ENCODE measurements around the gene PKD1. TPM values are rescaled to one million over a fixed set of nuclear protein-coding genes. Genes with fewer than 3 reads are reported as not detected.
A peak's percentile ranks its signal among the peaks of the same experiment; 100 is the strongest.

The PKD1 gene
- total RNA-seq, 1 experiment from 2014 or later, result 72.8 TPM

DNA sequence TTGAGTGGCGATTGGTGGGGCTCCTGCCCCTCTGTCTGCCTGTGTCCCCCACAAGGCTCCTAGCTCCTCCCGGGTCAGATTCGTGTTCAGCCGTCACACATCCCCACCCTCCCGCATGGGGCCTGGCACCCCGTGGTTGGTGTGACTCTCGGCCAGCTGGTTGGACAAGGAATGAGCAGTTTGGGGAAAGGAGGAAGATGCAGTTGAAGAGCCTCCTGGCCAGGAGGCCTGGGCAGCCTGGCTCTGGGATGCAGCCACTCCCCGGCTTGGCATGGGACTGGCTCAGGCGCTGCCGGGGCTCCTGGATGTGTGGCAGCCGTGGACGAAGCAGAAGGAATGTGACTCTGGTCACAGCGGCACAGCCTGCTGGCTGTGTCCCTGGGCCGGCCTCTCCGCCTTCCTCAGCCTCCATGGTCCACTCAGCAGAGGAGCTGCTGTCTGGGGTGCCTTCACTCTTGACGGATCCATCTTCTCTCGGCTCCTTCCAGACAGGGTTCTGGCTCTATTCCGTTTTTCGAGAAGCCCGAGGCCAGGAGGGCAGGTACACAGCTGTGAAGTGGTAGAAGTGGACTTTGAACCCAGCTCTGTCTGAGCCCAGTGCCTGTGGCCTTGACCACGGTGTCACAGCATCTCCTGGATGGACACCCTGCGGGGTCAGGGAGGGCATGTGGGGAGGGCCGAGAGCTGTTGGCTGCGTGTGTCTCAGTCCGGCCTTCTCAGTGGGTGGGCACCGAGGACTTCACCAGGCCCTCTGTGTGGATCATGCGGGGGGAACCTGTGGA, 22.0 kb upstream of the PKD1 start:
- Histone ChIP-seq H3K27ac (ENCODE audit: low read length) (peak overlapping the region; percentile 23; the same call in 1 of the 2 replicates), H4K20me1 (ENCODE audit: insufficient read depth, low read depth, low read length) (peaks cover 72% of the 10 kb centered on the region), H3K9ac (ENCODE audit: low read length) (peak overlapping the region; percentile 81), H3K79me2 (ENCODE audit: low read length) (peaks cover 82% of the 10 kb centered on the region), H3K4me2 (ENCODE audit: low read depth, low read length, poor library complexity, severe bottlenecking) (peak overlapping the region; percentile 83), H3K9me2 (replicated peaks; ENCODE audit: insufficient read depth, low read length) (no peaks in the 10 kb centered on the region), H3K27me3 (ENCODE audit: low read length) (no peaks in the 10 kb centered on the region), H3K4me3 (ENCODE audit: low read length) (peak overlapping the region; percentile 87), H2AFZ (ENCODE audit: low read length) (no peak overlapping the region), H3K4me1 (ENCODE audit: low read length) (peaks cover 70% of the 10 kb centered on the region), H3K9me3 (ENCODE audit: low read length) (no peaks in the 10 kb centered on the region), H3K36me3 (ENCODE audit: insufficient read depth, low read length) (peaks cover 24% of the 10 kb centered on the region)
- no peak for DNase-seq

DNA sequence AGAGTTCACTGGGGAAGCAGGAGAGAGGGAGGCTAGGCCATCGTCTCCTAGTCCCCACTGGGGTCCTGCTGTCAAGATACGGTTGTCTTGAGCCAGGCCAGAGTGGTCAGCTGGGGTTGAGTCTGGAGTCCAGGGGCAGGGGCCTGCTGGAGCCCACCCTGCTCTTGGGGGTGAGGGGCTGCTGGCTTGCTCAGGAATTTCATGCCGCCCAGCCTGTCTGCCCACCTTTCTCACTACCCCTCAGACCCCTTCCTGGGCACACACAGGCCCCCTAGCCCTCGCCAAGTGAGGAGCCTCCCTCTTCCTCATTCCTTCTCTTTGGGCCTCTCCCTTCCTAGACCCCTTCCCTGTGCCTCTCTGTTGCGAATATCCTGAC, 21.1 kb upstream of the PKD1 start:
- Histone ChIP-seq H3K9ac (ENCODE audit: low read length) (peak overlapping the region; percentile 81), H3K27ac (ENCODE audit: low read length) (peak overlapping the region; percentile 23), H3K4me2 (ENCODE audit: low read depth, low read length, poor library complexity, severe bottlenecking) (peak overlapping the region; percentile 82), H3K79me2 (ENCODE audit: low read length) (peaks cover 74% of the 10 kb centered on the region), H3K4me3 (ENCODE audit: low read length) (peak overlapping the region; percentile 87), H3K4me1 (ENCODE audit: low read length) (peaks cover 77% of the 10 kb centered on the region), H3K9me2 (replicated peaks; ENCODE audit: insufficient read depth, low read length) (no peaks in the 10 kb centered on the region), H2AFZ (ENCODE audit: low read length) (no peak overlapping the region), H4K20me1 (ENCODE audit: insufficient read depth, low read depth, low read length) (peaks cover 67% of the 10 kb centered on the region), H3K9me3 (ENCODE audit: low read length) (no peaks in the 10 kb centered on the region), H3K36me3 (ENCODE audit: insufficient read depth, low read length) (peaks cover 27% of the 10 kb centered on the region), H3K27me3 (ENCODE audit: low read length) (no peaks in the 10 kb centered on the region)
- DNase-seq, result no peak

DNA sequence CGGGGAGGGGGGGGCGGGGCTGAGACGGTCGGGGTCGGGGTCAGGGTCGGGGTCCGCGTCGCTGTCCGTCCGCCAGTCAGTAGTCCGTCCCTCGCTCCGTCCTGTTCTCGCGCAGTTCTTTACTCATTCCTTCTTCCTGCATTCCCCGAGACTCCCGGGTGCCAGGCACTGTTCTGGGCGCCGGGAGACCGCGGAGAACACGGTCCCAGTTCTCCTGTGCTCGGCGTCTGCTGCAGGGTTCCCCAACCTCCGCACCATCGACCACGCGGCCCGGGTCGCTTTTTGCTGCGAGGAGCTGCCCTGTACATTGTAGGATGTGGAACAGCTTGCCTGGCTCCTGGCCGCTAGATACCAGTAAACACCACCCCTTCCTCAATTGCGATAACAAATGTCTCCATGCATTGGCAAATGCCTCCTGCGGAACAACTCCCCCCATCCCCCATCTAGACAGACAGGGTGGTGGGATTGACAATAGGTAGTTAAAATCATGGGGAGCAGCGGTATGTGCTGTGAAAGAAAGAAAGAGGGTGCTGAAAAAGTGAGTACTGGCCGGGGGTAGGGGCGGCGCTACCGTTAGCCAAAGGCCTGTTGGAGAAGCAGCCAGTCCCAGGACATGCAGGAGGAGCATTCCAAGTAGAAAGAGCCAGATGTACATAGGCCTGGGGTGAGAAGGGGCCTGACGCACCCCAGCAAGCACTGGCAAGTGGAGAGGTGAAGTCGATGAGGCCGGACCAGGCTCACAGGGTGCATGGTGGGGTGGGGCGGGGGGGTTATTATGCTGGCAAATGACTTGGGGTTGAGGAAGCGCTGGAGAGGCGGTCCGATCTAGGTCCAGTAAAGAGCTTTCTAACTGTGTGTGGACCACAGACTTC, 20.5 kb upstream of the PKD1 start:
- no peak overlapping the region for H2AFZ ChIP-seq (ENCODE audit: low read length)

DNA sequence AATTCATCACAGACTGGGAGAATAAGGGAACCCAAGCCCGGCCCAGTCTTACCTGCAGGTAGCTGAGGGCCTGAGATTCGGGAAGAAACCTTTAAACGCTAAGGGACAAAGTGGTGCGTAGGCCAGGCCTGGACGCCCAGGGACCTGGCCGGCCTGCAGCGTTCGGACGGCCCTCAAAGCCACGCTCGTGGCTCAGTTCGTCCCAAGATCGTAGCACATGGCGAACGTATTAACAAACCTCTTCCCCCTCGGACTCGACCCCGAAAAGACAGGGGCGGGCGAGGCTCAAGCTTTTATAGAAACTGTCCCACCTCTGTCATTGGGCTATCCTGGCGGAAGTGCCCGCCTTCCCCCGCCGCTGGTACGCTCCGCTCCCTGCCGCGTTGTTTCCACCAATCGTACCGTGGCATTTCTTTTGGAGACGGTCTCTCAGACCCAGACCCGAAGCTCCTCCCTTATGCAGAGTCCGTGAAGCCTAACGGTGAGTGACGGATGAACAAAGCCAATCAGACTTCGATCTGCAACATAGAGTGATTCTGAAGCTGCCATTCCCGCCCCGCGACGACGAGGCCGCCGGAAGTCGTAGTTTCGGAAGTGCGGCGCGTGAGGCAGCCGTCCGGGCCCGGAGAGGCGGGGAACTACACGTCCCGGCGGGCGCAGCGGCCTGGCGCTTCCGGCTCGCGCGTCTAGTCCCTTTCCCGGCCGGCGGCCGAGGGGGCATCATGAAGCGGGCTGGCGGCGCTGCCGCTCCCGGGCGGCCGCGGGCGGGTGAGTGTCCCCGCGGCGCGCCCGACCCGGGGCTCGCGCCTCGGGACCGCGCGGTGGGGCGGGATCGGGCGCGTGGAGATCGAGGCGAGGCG, 19.6 kb upstream of the PKD1 start, which contains the start of gene TRAF7:
TSS of gene TRAF7 (plus strand) at position 692 of the 860 bp plus-strand sequence. CDS start 8,139 bp downstream, outside the sequence.
- H3K9me2 ChIP-seq (replicated peaks; ENCODE audit: insufficient read depth, low read length), result no peaks in the 10 kb centered on the region
- H3K4me3 ChIP-seq (ENCODE audit: low read length), result peak within 1 kb of the TSS; percentile 98
- peaks cover 28% of the 10 kb centered on the region for H3K36me3 ChIP-seq (ENCODE audit: insufficient read depth, low read length)
- no peak within 1 kb of the TSS for H2AFZ ChIP-seq (ENCODE audit: low read length)
- H3K27ac ChIP-seq (ENCODE audit: low read length), result peak within 1 kb of the TSS; percentile 70
- no peaks in the 10 kb centered on the region for H3K9me3 ChIP-seq (ENCODE audit: low read length)
- H4K20me1 ChIP-seq (ENCODE audit: insufficient read depth, low read depth, low read length), result peaks cover 75% of the 10 kb centered on the region
- H3K9ac ChIP-seq (ENCODE audit: low read length), result peak within 1 kb of the TSS; percentile 98
- H3K4me2 ChIP-seq (ENCODE audit: low read depth, low read length, poor library complexity, severe bottlenecking), result peak within 1 kb of the TSS; percentile 87
- H3K4me1 ChIP-seq (ENCODE audit: low read length), result peaks cover 77% of the 10 kb centered on the region
- peaks cover 61% of the 10 kb centered on the region for H3K79me2 ChIP-seq (ENCODE audit: low read length)
- peak; percentile 100 for DNase-seq
- H3K27me3 ChIP-seq (ENCODE audit: low read length), result no peaks in the 10 kb centered on the region

More for the DNA sequence above, 20.5 kb upstream of the PKD1 start:
- peak overlapping the region; percentile 82 for H3K4me2 ChIP-seq (ENCODE audit: low read depth, low read length, poor library complexity, severe bottlenecking)
- peak; percentile 72 for DNase-seq
- H3K79me2 ChIP-seq (ENCODE audit: low read length), result peaks cover 68% of the 10 kb centered on the region
- peak overlapping the region; percentile 87 for H3K4me3 ChIP-seq (ENCODE audit: low read length)
- H3K9me3 ChIP-seq (ENCODE audit: low read length), result no peaks in the 10 kb centered on the region
- H3K9me2 ChIP-seq (replicated peaks; ENCODE audit: insufficient read depth, low read length), result no peaks in the 10 kb centered on the region
- peak overlapping the region; percentile 81 for H3K9ac ChIP-seq (ENCODE audit: low read length)
- H3K4me1 ChIP-seq (ENCODE audit: low read length), result peaks cover 77% of the 10 kb centered on the region
- peaks cover 28% of the 10 kb centered on the region for H3K36me3 ChIP-seq (ENCODE audit: insufficient read depth, low read length)
- H3K27me3 ChIP-seq (ENCODE audit: low read length), result no peaks in the 10 kb centered on the region
- peak overlapping the region; percentile 50 for H3K27ac ChIP-seq (ENCODE audit: low read length)
- H4K20me1 ChIP-seq (ENCODE audit: insufficient read depth, low read depth, low read length), result peaks cover 70% of the 10 kb centered on the region

DNA sequence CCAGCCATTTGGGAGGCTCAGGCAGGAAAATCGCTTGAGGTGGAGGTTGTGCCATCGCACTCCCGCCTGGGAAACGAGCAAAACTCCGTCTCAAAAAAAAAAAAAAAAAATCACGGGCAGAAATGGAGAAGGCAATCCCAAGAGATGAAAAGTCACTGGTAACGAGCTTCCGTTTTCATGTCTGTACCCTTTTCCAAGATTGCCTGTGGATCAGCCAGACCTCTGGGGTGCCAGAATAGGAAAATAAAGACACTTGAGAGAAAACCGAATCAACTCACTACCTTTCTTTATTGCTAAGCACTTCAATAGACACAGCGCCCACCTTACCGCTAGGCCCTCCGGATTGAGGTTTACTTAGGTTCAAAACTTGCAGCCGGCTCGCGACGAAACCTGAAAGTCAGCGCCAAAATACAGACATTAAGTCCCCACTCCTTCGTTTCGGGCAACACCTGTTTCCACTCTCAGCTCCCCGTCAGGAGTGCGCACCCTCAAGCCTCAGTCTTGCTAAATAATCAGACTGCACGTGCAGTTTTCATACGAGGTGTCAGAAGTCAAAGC, 18.9 kb upstream of the PKD1 start:
- Histone ChIP-seq H3K9ac (ENCODE audit: low read length) (peak overlapping the region; percentile 98), H2AFZ (ENCODE audit: low read length) (no peak overlapping the region), H3K79me2 (ENCODE audit: low read length) (peaks cover 54% of the 10 kb centered on the region), H3K9me2 (replicated peaks; ENCODE audit: insufficient read depth, low read length) (no peaks in the 10 kb centered on the region), H3K4me1 (ENCODE audit: low read length) (peaks cover 77% of the 10 kb centered on the region), H4K20me1 (ENCODE audit: insufficient read depth, low read depth, low read length) (peaks cover 69% of the 10 kb centered on the region), H3K4me3 (ENCODE audit: low read length) (peak overlapping the region; percentile 98), H3K27ac (ENCODE audit: low read length) (peak overlapping the region; percentile 70), H3K27me3 (ENCODE audit: low read length) (no peaks in the 10 kb centered on the region), H3K9me3 (ENCODE audit: low read length) (no peaks in the 10 kb centered on the region), H3K36me3 (ENCODE audit: insufficient read depth, low read length) (peaks cover 28% of the 10 kb centered on the region), H3K4me2 (ENCODE audit: low read depth, low read length, poor library complexity, severe bottlenecking) (peak overlapping the region; percentile 87)
- peak; percentile 59 for DNase-seq

DNA sequence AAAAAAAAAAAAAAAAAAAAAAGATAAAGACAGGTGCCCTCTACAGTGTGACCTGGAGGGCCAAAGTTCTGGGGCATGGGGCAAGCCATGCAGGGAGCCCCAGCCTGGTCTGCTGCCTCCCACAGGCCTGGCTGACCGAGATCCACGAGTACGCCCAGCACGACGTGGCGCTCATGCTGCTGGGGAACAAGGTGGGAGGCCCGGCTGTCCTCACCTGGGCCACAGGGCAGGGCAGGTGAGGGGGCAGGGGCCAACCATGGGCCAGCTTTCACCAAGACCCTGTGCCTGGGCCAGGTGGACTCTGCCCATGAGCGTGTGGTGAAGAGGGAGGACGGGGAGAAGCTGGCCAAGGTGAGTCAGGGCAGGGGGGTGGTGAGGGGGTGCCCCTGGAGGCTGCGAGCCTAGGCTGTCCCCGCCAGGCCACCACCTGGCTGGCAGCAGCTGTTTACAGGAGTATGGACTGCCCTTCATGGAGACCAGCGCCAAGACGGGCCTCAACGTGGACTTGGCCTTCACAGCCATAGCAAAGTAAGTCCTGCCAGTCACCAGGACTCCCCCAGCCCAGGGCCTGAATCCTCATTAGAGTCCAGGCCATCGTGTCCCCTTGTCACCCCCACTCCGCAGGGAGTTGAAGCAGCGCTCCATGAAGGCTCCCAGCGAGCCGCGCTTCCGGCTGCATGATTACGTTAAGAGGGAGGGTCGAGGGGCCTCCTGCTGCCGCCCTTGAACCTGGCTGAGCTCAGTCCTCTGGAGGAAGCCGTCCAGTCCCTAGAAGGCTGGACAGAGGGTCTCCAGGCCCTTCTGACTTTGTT, 17.2 kb upstream of the PKD1 start:
- DNase-seq, result peak; percentile 77
- H3K9ac ChIP-seq (ENCODE audit: low read length), result peak overlapping the region; percentile 98
- peak overlapping the region; percentile 70 for H3K27ac ChIP-seq (ENCODE audit: low read length)

More for the DNA sequence above, 17.2 kb upstream of the PKD1 start:
- peaks cover 75% of the 10 kb centered on the region for H3K4me1 ChIP-seq (ENCODE audit: low read length)
- no peaks in the 10 kb centered on the region for H3K9me3 ChIP-seq (ENCODE audit: low read length)
- peaks cover 36% of the 10 kb centered on the region for H3K79me2 ChIP-seq (ENCODE audit: low read length)
- H2AFZ ChIP-seq (ENCODE audit: low read length), result no peak overlapping the region
- peaks cover 56% of the 10 kb centered on the region for H4K20me1 ChIP-seq (ENCODE audit: insufficient read depth, low read depth, low read length)
- no peaks in the 10 kb centered on the region for H3K27me3 ChIP-seq (ENCODE audit: low read length)
- H3K4me2 ChIP-seq (ENCODE audit: low read depth, low read length, poor library complexity, severe bottlenecking), result peak overlapping the region; percentile 87
- H3K36me3 ChIP-seq (ENCODE audit: insufficient read depth, low read length), result peaks cover 28% of the 10 kb centered on the region
- H3K9me2 ChIP-seq (replicated peaks; ENCODE audit: insufficient read depth, low read length), result no peaks in the 10 kb centered on the region
- H3K4me3 ChIP-seq (ENCODE audit: low read length), result peak overlapping the region; percentile 98
